ENCODE results near the gene PRLR. TPM values are rescaled to one million over a fixed set of nuclear protein-coding genes. Genes with fewer than 3 reads are reported as not detected.

Gene PRLR
- total and polyA plus RNA-seq, 2 experiments from 2014 or later, result 0.31 to 2.2 TPM

GRCh38 chr5:35015063-35015462 lies 215.2 kb downstream of the PRLR start (continued):
- TF ChIP-seq, protein P1, sequence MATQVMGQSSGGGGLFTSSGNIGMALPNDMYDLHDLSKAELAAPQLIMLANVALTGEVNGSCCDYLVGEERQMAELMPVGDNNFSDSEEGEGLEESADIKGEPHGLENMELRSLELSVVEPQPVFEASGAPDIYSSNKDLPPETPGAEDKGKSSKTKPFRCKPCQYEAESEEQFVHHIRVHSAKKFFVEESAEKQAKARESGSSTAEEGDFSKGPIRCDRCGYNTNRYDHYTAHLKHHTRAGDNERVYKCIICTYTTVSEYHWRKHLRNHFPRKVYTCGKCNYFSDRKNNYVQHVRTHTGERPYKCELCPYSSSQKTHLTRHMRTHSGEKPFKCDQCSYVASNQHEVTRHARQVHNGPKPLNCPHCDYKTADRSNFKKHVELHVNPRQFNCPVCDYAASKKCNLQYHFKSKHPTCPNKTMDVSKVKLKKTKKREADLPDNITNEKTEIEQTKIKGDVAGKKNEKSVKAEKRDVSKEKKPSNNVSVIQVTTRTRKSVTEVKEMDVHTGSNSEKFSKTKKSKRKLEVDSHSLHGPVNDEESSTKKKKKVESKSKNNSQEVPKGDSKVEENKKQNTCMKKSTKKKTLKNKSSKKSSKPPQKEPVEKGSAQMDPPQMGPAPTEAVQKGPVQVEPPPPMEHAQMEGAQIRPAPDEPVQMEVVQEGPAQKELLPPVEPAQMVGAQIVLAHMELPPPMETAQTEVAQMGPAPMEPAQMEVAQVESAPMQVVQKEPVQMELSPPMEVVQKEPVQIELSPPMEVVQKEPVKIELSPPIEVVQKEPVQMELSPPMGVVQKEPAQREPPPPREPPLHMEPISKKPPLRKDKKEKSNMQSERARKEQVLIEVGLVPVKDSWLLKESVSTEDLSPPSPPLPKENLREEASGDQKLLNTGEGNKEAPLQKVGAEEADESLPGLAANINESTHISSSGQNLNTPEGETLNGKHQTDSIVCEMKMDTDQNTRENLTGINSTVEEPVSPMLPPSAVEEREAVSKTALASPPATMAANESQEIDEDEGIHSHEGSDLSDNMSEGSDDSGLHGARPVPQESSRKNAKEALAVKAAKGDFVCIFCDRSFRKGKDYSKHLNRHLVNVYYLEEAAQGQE (IDR thresholded peaks at IDR 0.05; ENCODE audit: unreplicated experiment), result no peak
- no peak for TF ChIP-seq EZH2phosphoT487 (IDR thresholded peaks at IDR 0.05; ENCODE audit: unreplicated experiment)

DNA sequence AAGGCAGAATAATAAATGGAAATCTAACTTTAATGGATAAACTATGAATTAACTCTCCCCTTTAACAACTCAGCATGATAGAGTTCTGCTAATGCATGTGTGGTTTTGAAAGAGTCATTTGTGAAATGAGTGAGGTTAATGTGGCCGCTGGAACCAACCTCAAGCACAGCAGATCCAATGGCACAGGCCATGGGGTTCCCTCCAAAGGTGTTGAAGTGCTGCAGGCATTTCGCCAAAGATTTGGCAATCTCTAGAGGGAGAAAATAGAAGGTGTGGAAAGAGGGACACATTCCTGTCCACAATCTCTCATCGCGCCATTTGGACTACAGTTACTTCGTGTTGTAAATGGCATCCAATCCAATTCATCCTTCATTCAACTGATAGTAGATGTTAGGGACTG lies 217.5 kb downstream of the PRLR start:
- Mint-ChIP-seq H3K36me3 (ENCODE audit: low read depth) (no peaks in the 10 kb centered on the region), H3K9me3 (no peaks in the 10 kb centered on the region), H3K4me1 (no peaks in the 10 kb centered on the region), H3K4me3 (no peak overlapping the region), H3K27me3 (ENCODE audit: insufficient read depth, low read depth, poor library complexity) (peaks cover 4% of the 10 kb centered on the region), H3K27ac (no peak overlapping the region)
- Histone ChIP-seq H2AFZ (no peak overlapping the region), H3F3A (replicated peaks; ENCODE audit: low read depth) (no peaks in the 10 kb centered on the region), H3K4me2 (no peak overlapping the region), H3K79me2 (replicated peaks; ENCODE audit: insufficient read depth) (no peaks in the 10 kb centered on the region), H3K9me2 (ENCODE audit: insufficient read depth) (0 out of 2 replicates have a peak, but pooled peaks cover 7% of the 10 kb centered on the region), H4K20me1 (replicated peaks; ENCODE audit: insufficient read depth) (no peaks in the 10 kb centered on the region), H3K36me3 (ENCODE audit: insufficient read depth) (no peaks in the 10 kb centered on the region), H3K27me3 (ENCODE audit: insufficient read depth) (no peaks in the 10 kb centered on the region), H3K4me3 (no peak overlapping the region), H3K27ac (ENCODE audit: low read depth) (no peak overlapping the region), H3K4me1 (ENCODE audit: insufficient read depth) (no peaks in the 10 kb centered on the region)
- DNase-seq (ENCODE audit: low spot score) (no peak), ATAC-seq (no peak)
- TF ChIP-seq EZH2 (IDR thresholded peaks at IDR 0.05; ENCODE audit: low read depth, unreplicated experiment), result no peak
- no peak for TF ChIP-seq ZNF462 (CRISPR knock-in tag; IDR thresholded peaks at IDR 0.05)
- TF ChIP-seq NANOG (IDR thresholded peaks at IDR 0.05; ENCODE audit: borderline replicate concordance), result no peak
- TF ChIP-seq ZNF114 (CRISPR knock-in tag; IDR thresholded peaks at IDR 0.05), result no peak
- no peak for TF ChIP-seq STAT1 (IDR thresholded peaks at IDR 0.05; ENCODE audit: unreplicated experiment)
- no peak for TF ChIP-seq CREB1 (CRISPR knock-in tag; IDR thresholded peaks at IDR 0.05; ENCODE audit: low read depth)
- no peak for TF ChIP-seq CTCF (conservative IDR thresholded peaks at IDR 0.05; ENCODE audit: low read depth in 2 of 2)
- TF ChIP-seq, protein P2, sequence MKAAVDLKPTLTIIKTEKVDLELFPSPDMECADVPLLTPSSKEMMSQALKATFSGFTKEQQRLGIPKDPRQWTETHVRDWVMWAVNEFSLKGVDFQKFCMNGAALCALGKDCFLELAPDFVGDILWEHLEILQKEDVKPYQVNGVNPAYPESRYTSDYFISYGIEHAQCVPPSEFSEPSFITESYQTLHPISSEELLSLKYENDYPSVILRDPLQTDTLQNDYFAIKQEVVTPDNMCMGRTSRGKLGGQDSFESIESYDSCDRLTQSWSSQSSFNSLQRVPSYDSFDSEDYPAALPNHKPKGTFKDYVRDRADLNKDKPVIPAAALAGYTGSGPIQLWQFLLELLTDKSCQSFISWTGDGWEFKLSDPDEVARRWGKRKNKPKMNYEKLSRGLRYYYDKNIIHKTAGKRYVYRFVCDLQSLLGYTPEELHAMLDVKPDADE (IDR thresholded peaks at IDR 0.05), result no peak
- TF ChIP-seq JUNB (IDR thresholded peaks at IDR 0.05; ENCODE audit: unreplicated experiment), result no peak
- no peak for TF ChIP-seq POLR2AphosphoS5 (IDR thresholded peaks at IDR 0.05; ENCODE audit: low read depth)
- TF ChIP-seq ZNF331 (CRISPR knock-in tag; IDR thresholded peaks at IDR 0.05; ENCODE audit: low read depth), result no peak
- TF ChIP-seq EZH2phosphoT487 (IDR thresholded peaks at IDR 0.05; ENCODE audit: unreplicated experiment), result no peak
